Muscle of back (tissue), 11 donors: Measurements from ENCODE around the gene UBE3D. TPM values are rescaled to one million over a fixed set of nuclear protein-coding genes. Genes with fewer than 3 reads are reported as not detected.
"Not testable (repeated sequence)": the region's sequence is repeated elsewhere in the genome, so short reads cannot be mapped to it uniquely, and the experiment has no call there.

ENCODE experiments used
- DNase-seq, 3 donors: peaks; one replicate each; pipeline versions ENCODE4 v3.0.0 to v3.0.0-alpha.2; 2013
- polyA plus RNA-seq, 10 donors: library from polyadenylated mRNA; unstranded; fragments of 120-200 nt; gene quantifications; one replicate each; pipeline ENCODE4 v1.2.1, GENCODE V29; 2013; ENCODE audit not compliant: insufficient read length in 10 of 10

The UBE3D gene
- polyA plus RNA-seq, 10 donors: 5.1 to 16.5 (median 8.7) TPM

- peak; percentile 41 to 71 (median 55) for DNase-seq
Observed at GRCh38 chr6:83055366-83055964, 10.2 kb downstream of the UBE3D start.

- no peak for DNase-seq
Observed at GRCh38 chr6:83053678-83054077, 12.0 kb downstream of the UBE3D start.

- no peak for DNase-seq
Observed at GRCh38 chr6:83051377-83052172, 14.1 kb downstream of the UBE3D start.

GRCh38 chr6:83047065-83047754, 18.4 kb downstream of the UBE3D start:
- no peak for DNase-seq

GRCh38 chr6:83044091-83044768, 21.4 kb downstream of the UBE3D start:
- DNase-seq: no peak

- DNase-seq: no peak
Observed at GRCh38 chr6:83042467-83043053, 23.1 kb downstream of the UBE3D start.

GRCh38 chr6:83038246-83038645, 27.4 kb downstream of the UBE3D start:
- no peak for DNase-seq

- no peak for DNase-seq
Observed at GRCh38 chr6:83031689-83032088, 34.0 kb downstream of the UBE3D start.

GRCh38 chr6:83019741-83020140, 45.9 kb downstream of the UBE3D start:
- no peak for DNase-seq

GRCh38 chr6:83011131-83011530, 54.5 kb downstream of the UBE3D start:
- DNase-seq: not testable (repeated sequence)

- no peak for DNase-seq
Observed at GRCh38 chr6:83008626-83009025, 57.0 kb downstream of the UBE3D start.

- DNase-seq: no peak
Observed at GRCh38 chr6:83006270-83006905, 59.3 kb downstream of the UBE3D start.

GRCh38 chr6:82996156-82996555, 69.5 kb downstream of the UBE3D start:
- no peak for DNase-seq

GRCh38 chr6:82995066-82995465, 70.6 kb downstream of the UBE3D start:
- no peak for DNase-seq

- no peak for DNase-seq
Observed at GRCh38 chr6:82989736-82990290, 75.8 kb downstream of the UBE3D start.

- DNase-seq: no peak
Observed at GRCh38 chr6:82988930-82989351, 76.7 kb downstream of the UBE3D start.

GRCh38 chr6:82987951-82988350, 77.7 kb downstream of the UBE3D start:
- no peak for DNase-seq

- no peak for DNase-seq
Observed at GRCh38 chr6:82987416-82987815, 78.2 kb downstream of the UBE3D start.

GRCh38 chr6:82984720-82985119, 80.9 kb downstream of the UBE3D start:
- no peak for DNase-seq

GRCh38 chr6:82980086-82980485, 85.6 kb downstream of the UBE3D start:
- peak in 1 of 3 donors; percentile 34 for DNase-seq

- DNase-seq: no peak
Observed at GRCh38 chr6:82979657-82980056, 86.0 kb downstream of the UBE3D start.
